ENCODE data around the gene LIN37.
"Not testable (repeated sequence)": the region's sequence is repeated elsewhere in the genome, so short reads cannot be mapped to it uniquely, and the experiment has no call there.

The LIN37 gene

GRCh38 chr19:35719402-35720162 lies 28.8 kb upstream of the LIN37 start:
- DNase-seq = no peak

- DNase-seq = no peak
Observed at GRCh38 chr19:35720163-35720524, 28.2 kb upstream of the LIN37 start.

- no peak for DNase-seq
Observed at GRCh38 chr19:35720648-35721047, 27.7 kb upstream of the LIN37 start.

GRCh38 chr19:35721374-35721773 lies 27.0 kb upstream of the LIN37 start:
- no peak for DNase-seq

GRCh38 chr19:35722461-35722860 lies 25.9 kb upstream of the LIN37 start:
- DNase-seq = no peak

GRCh38 chr19:35722897-35723296 lies 25.5 kb upstream of the LIN37 start:
- DNase-seq = no peak

- DNase-seq = no peak
Observed at GRCh38 chr19:35723671-35724070, 24.7 kb upstream of the LIN37 start.

GRCh38 chr19:35724132-35724531 lies 24.2 kb upstream of the LIN37 start:
- not testable (repeated sequence) for DNase-seq

GRCh38 chr19:35724560-35724959 lies 23.8 kb upstream of the LIN37 start:
- DNase-seq = no peak

- no peak for DNase-seq
Observed at GRCh38 chr19:35725216-35725861, 23.0 kb upstream of the LIN37 start.

GRCh38 chr19:35727053-35727955 lies 21.1 kb upstream of the LIN37 start:
- no peak for DNase-seq

- no peak for DNase-seq
Observed at GRCh38 chr19:35727956-35728706, 20.2 kb upstream of the LIN37 start.

GRCh38 chr19:35729021-35729420 lies 19.4 kb upstream of the LIN37 start:
- no peak for DNase-seq

GRCh38 chr19:35729763-35730162 lies 18.6 kb upstream of the LIN37 start:
- no peak for DNase-seq

GRCh38 chr19:35730326-35730725 lies 18.1 kb upstream of the LIN37 start:
- DNase-seq = no peak

- DNase-seq = no peak
Observed at GRCh38 chr19:35731353-35731752, 17.0 kb upstream of the LIN37 start.

- DNase-seq = no peak
Observed at GRCh38 chr19:35731779-35732405, 16.5 kb upstream of the LIN37 start.

GRCh38 chr19:35732540-35733179 lies 15.7 kb upstream of the LIN37 start:
- no peak for DNase-seq

GRCh38 chr19:35733180-35734125 lies 14.9 kb upstream of the LIN37 start:
- no peak for DNase-seq

GRCh38 chr19:35734273-35734672 lies 14.1 kb upstream of the LIN37 start:
- DNase-seq = no peak

GRCh38 chr19:35734889-35735288 lies 13.5 kb upstream of the LIN37 start:
- DNase-seq = no peak
